GM12878 (cell line): Measurements from ENCODE around the gene UNG. TPM values are rescaled to one million over a fixed set of nuclear protein-coding genes. Genes with fewer than 3 reads are reported as not detected.

Source experiments
- ATAC-seq: fragments of 200-7000 bp; cut with Tn5 transposase; 3 replicates; pipeline ENCODE4 v1.9.1; 2020; ENCODE audit warnings: mild to moderate bottlenecking, moderate library complexity
- BruUV-seq: library from RNA; stranded (reverse); fragments of 400-500 nt; replicated peaks from 2 replicates; lab custom pipeline; 2021; lab: Mats Ljungman, UMichigan
- CTCF ChIA-PET: fragments of 300-600 bp; sonication (Branson Sonifier 250); formaldehyde crosslinking; extraction: SDS; loops from one replicate; lab custom pipeline; 2021; ENCODE audit warnings: inconsistent platforms; lab: Yijun Ruan, JAX
- POLR2A ChIA-PET: fragments of 350-600 bp; formaldehyde crosslinking; extraction: SDS; loops from one replicate; lab custom pipeline; 2021; ENCODE audit warnings: inconsistent platforms; lab: Charles Lee
- RAD21 ChIA-PET: fragments of 300-600 bp; sonication (Branson Sonifier 250); formaldehyde crosslinking; loops from one replicate; lab custom pipeline; 2023; ENCODE audit warnings: antibody characterized with exemption; ENCODE audit not compliant: unreplicated experiment; lab: Charles Lee
- SMC1A ChIA-PET: fragments of 300-600 bp; sonication (Branson Sonifier 250); formaldehyde crosslinking; loops from one replicate; lab custom pipeline; 2023; ENCODE audit not compliant: unreplicated experiment, uncharacterized antibody; lab: Charles Lee
- DNase-seq: peaks from one replicate; pipeline ENCODE4 v3.0.0-alpha.2; 2011; ENCODE audit warnings: low read depth, low spot score
- FAIRE-seq: peaks from 3 replicates; lab custom pipeline; 2011; peaks lifted over from hg19 to GRCh38; lab: Jason Lieb, UNC
- H2AFZ ChIP-seq: 2 replicates; pipeline ENCODE4 v1.6.0; 2011; ENCODE audit warnings: low read depth, low read length, control low read depth; ENCODE audit not compliant: control insufficient read depth
- H3K27ac ChIP-seq: 2 replicates; pipeline ENCODE4 v1.5.1; 2011; ENCODE audit warnings: control low read depth; ENCODE audit not compliant: control insufficient read depth, insufficient read depth
- H3K27me3 ChIP-seq, 2 experiments: replicated peaks in 1 of 2; 2 replicates each; pipeline versions ENCODE4 v1.6.0 to v1.6.1; 2011; ENCODE audit warnings: low read length in 1 of 2; ENCODE audit not compliant: control insufficient read depth in 2 of 2, insufficient read depth in 2 of 2
- H3K36me3 ChIP-seq, 2 experiments: 2 replicates each; pipeline ENCODE4 v1.5.1; 2011; ENCODE audit warnings: low read length in 1 of 2; ENCODE audit not compliant: control insufficient read depth in 2 of 2, insufficient read depth in 2 of 2
- H3K4me1 ChIP-seq: 2 replicates; pipeline ENCODE4 v1.6.1; 2011; ENCODE audit warnings: mild to moderate bottlenecking, low read length, moderate library complexity, mixed read lengths; ENCODE audit not compliant: control insufficient read depth, insufficient read depth
- H3K4me2 ChIP-seq: 2 replicates; pipeline ENCODE4 v1.6.0; 2011; ENCODE audit warnings: control low read depth; ENCODE audit not compliant: control insufficient read depth, insufficient read depth
- H3K4me3 ChIP-seq: fragments of 200-600 bp; sonication (generic); 2 replicates; pipeline ENCODE4 v1.5.1; 2016
- H3K79me2 ChIP-seq: 2 replicates; pipeline ENCODE4 v1.6.0; 2011; ENCODE audit warnings: low read length; ENCODE audit not compliant: control insufficient read depth, insufficient read depth
- H3K9ac ChIP-seq: 2 replicates; pipeline ENCODE4 v1.8.0; 2011; ENCODE audit warnings: low read length, control low read depth, mixed read lengths; ENCODE audit not compliant: control insufficient read depth, insufficient read depth
- H3K9me3 ChIP-seq: replicated peaks from 3 replicates; pipeline ENCODE4 v1.5.1; 2011; ENCODE audit warnings: mild to moderate bottlenecking, low read length; ENCODE audit not compliant: control insufficient read depth, insufficient read depth
- H4K20me1 ChIP-seq: 2 replicates; pipeline ENCODE4 v1.6.0; 2011; ENCODE audit not compliant: control insufficient read depth, insufficient read depth
- BRCA1 ChIP-seq: IDR thresholded peaks from 2 replicates; pipeline ENCODE4 v1.6.1; 2011; ENCODE audit warnings: low read depth, low read length, improper control_type of control experiment
- CUX1 ChIP-seq: IDR thresholded peaks from 2 replicates; pipeline ENCODE4 v1.6.1; 2012; ENCODE audit warnings: improper control_type of control experiment, low read depth, low read length; ENCODE audit not compliant: insufficient replicate concordance
- HDAC2 ChIP-seq: fragments of 200-600 bp; sonication (generic); IDR thresholded peaks from 2 replicates; pipeline ENCODE4 v1.6.1; 2017
- JUND ChIP-seq: IDR thresholded peaks from 2 replicates; pipeline ENCODE4 v1.6.1; 2012; ENCODE audit warnings: low read depth, mild to moderate bottlenecking, low read length, improper control_type of control experiment, moderate library complexity
- MTA3 ChIP-seq: IDR thresholded peaks from 2 replicates; pipeline ENCODE4 v1.6.1; 2012; ENCODE audit warnings: low read length, inconsistent platforms, borderline replicate concordance
- NBN ChIP-seq: fragments of 450-650 bp; IDR thresholded peaks from 2 replicates; pipeline ENCODE4 v1.6.1; 2016
- POLR2A ChIP-seq: IDR thresholded peaks from 2 replicates; pipeline ENCODE4 v1.6.1; 2011; ENCODE audit warnings: low read depth, mild to moderate bottlenecking, low read length
- in situ Hi-C: fragments of 300-500 bp; cut with MboI; formaldehyde crosslinking; loops from 9 replicates; pipeline ENCODE4 v1.14.3; 2018; ENCODE audit warnings: mixed read lengths
- intact Hi-C: fragments of 100-400 bp; cut with micrococcal nuclease; formaldehyde crosslinking; loops from one replicate; pipeline ENCODE4 v1.14.2; 2022; ENCODE audit not compliant: unreplicated experiment
- polyA plus RNA-seq, 11 experiments: library from polyadenylated mRNA; depleted of rRNA in 4 of 11; unstranded in 6 of 11; stranded (reverse) in 5 of 11; fragments of >200 nt; fragmentation: Nextera tagmentation in 4 of 11; fragmentation: Illumina TruSeq in 1 of 11; extraction: Ambion mirVana in 4 of 11; extraction: Trizol in 1 of 11; gene quantifications; 1 replicate in 1 of 11; 2 replicates in 10 of 11; pipeline versions ENCODE4 v1.2.1 to v1.2.3, GENCODE V29; 2011 to 2016; ENCODE audit warnings: inconsistent platforms in 2 of 11, missing spikeins in 2 of 11, low read depth in 1 of 11
- total RNA-seq, 4 experiments: library from RNA; depleted of rRNA in 3 of 4; stranded (reverse); fragments of >200 nt in 3 of 4; fragmentation: Illumina TruSeq in 1 of 4; extraction: Trizol in 1 of 4; gene quantifications; 2 replicates each; pipeline versions ENCODE4 v1.2.1 to v1.2.3, GENCODE V29; 2013 to 2021

UNG gene
- total and polyA plus RNA-seq, 10 of the 15 experiments (the other 5 are each of a cell fraction or from before 2014, with no cell fraction given): 9.5 to 81.9 (median 48.2) TPM

- Histone ChIP-seq H3K4me2 (no peak overlapping the region), H3K27ac (no peak overlapping the region), H2AFZ (no peak overlapping the region), H3K79me2 (no peaks in the 10 kb centered on the region), H3K9ac (no peak overlapping the region), H3K4me3 (no peak overlapping the region), H4K20me1 (no peaks in the 10 kb centered on the region), H3K9me3 (no peaks in the 10 kb centered on the region; the same call in 2 of the 3 replicates), H3K36me3 (no peaks in the 10 kb centered on the region), H3K4me1 (no peaks in the 10 kb centered on the region), H3K27me3 (no peaks in the 10 kb centered on the region)
- no TSS peak for BruUV-seq
- intact Hi-C loops: no loop called here
- SMC1A ChIA-PET: no interaction called here
- FAIRE-seq (no peak), ATAC-seq (no peak), DNase-seq (no peak)
- RAD21 ChIA-PET: no interaction called here
- TF ChIP-seq HDAC2 (no peak), JUND (no peak), POLR2A (no peak), CUX1 (no peak), NBN (no peak), MTA3 (no peak), BRCA1 (no peak)
- in situ Hi-C loops: no loop called here
- CTCF ChIA-PET: interaction anchor here (1.1 kb wide), 1 partner anchor 18 kb away, joined by 3 read pairs; the partner anchor contains the start of gene ALKBH2
- POLR2A ChIA-PET: no interaction called here
Measured at GRCh38 chr12:109074866-109075265, 22.5 kb upstream of the UNG start.
